ENCODE measurements around the gene CDH23.

The CDH23 gene

DNA sequence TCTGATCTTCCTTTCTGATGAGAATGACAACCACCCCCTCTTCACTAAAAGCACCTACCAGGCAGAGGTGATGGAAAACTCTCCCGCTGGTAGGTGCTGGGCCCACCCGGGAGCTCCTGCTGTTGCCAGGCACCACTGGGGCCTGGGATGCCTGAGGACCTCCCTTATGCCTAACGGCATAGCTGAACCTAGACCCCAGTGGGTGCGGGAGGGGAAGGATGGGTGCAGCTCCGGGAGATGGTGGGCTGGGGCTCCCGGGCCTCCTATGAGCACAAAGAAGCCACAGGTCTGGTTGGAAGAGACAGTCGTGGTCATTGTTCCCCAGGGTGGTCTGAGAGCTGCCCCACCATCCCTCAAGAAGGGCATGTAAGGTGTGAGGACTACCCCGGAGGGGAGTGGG is 392.2 kb downstream of the CDH23 start:
- no peak for DNase-seq

GRCh38 chr10:71789871-71790270 is 393.2 kb downstream of the CDH23 start:
- no peak for DNase-seq

DNA sequence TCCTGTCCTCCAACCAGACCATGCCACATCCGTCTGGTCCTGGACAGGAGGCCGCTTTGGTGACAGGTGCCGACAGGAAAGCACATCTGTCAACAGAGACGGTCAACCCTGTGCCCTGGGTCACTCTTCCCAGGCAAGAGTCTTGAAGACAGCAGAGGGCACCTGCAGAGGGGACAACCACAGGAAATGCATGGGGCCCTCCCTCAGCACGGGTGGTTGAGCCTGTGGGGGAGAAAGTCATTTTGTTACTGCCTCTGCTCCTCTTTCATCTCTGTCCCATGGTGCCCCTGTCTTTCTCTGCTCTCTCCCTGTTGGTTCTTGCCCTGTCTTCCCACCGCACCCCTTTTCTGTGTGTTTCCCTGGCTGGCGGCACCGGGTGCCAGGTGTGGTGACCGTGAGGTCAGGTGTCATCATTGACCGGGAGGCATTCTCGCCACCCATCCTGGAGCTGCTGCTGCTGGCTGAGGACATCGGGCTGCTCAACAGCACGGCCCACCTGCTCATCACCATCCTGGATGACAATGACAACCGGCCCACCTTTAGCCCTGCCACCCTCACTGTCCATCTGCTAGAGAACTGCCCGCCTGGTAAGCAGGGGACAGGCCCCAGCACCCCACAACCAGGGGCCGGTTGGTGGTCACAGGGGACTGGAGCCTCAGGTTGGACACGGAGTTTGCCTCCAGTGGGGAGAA is 394.2 kb downstream of the CDH23 start:
- no peak for DNase-seq

DNA sequence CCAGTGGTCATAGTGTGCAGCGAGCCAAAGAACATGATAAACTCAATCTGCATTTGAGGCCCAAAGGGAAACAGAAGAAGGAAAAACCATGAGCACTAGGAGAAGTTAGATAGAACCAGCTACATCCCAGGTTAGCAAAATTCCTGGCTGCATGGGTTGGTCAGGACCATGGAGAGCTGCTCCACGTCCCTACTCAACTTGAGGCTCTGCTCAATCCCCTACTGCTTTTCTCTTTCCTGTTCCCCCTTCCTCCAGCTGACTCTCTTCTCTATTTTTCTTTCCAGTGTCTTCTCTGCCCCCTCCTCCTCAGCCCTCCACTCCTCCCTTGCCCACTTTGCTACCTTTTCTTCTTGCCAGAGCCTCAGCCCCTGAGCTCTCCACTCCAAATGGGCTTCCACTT is 398.5 kb downstream of the CDH23 start:
- no peak for DNase-seq

- DNase-seq, result no peak
Measured at GRCh38 chr10:71796749-71797405, 400.2 kb downstream of the CDH23 start.

GRCh38 chr10:71797533-71798307 is 401.0 kb downstream of the CDH23 start:
- no peak for DNase-seq

GRCh38 chr10:71798308-71798624 is 401.5 kb downstream of the CDH23 start:
- no peak for DNase-seq

GRCh38 chr10:71799112-71799511 is 402.4 kb downstream of the CDH23 start:
- no peak for DNase-seq

DNA sequence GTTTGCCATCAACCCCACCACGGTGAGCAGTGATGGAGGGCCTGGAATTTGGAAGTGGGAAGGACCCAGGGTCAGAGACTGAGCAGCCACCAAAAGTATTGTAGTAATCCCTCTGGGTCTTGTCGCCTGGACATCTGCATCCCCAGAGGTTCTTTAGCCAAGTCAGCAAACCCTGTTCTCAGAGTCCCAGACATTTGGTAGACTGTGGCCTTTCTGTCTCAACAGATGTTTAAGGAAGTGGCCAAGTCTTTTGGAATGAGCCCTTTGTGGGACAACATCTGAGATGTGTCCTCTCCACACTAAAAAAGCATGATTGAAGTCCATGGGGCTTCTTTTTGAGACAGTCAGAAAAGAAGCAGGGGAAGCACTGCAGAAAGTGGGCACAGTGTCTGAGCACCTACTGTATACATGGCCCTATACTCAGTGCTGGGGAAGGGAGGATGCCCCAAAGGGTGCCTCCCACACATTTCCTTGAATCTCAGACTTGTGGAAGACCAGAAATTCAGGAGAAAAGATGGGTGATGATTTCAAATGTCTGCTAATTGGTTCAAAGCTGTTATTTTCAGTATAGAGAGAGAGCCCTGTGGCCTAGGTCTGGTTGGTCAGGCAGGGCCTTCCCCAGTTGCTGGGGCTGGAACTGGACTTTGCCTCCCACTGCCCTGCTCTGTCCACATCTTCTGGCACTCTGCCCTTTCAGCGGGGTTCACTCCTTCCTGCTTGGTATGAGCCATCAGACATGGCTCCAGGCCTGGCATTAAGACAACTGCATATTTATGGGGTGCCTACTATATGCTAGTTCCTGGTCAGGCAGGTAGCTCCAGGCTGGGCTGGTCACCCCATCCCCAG is 403.1 kb downstream of the CDH23 start:
- DNase-seq, result no peak

- no peak for DNase-seq
Measured at GRCh38 chr10:71801361-71801760, 404.6 kb downstream of the CDH23 start.

GRCh38 chr10:71802235-71802634 is 405.5 kb downstream of the CDH23 start:
- no peak for DNase-seq

- DNase-seq, result no peak
Measured at GRCh38 chr10:71802715-71803488, 406.2 kb downstream of the CDH23 start.

DNA sequence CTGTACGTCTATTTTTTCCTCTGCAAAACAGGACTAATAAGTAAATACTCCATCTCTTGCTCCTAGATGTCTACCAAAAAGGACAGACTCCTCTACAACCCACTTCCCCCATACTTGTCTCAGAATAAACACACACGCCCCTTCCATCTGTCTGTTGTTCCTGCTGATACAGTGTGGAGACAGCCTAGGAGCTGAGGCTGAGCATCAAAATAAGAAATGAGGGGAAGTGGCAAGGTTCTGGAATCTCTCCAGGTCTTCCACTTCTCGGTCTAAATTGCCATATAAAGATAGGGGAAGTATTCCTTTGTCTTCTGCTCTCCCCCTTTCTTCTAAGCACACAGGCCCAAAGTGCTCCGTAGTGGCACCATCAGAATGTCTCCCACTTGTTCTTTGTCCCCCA is 407.4 kb downstream of the CDH23 start:
- DNase-seq, result no peak

GRCh38 chr10:71805776-71806703 is 409.3 kb downstream of the CDH23 start:
- DNase-seq, result no peak

GRCh38 chr10:71806704-71807556 is 410.2 kb downstream of the CDH23 start:
- DNase-seq, result no peak

DNA sequence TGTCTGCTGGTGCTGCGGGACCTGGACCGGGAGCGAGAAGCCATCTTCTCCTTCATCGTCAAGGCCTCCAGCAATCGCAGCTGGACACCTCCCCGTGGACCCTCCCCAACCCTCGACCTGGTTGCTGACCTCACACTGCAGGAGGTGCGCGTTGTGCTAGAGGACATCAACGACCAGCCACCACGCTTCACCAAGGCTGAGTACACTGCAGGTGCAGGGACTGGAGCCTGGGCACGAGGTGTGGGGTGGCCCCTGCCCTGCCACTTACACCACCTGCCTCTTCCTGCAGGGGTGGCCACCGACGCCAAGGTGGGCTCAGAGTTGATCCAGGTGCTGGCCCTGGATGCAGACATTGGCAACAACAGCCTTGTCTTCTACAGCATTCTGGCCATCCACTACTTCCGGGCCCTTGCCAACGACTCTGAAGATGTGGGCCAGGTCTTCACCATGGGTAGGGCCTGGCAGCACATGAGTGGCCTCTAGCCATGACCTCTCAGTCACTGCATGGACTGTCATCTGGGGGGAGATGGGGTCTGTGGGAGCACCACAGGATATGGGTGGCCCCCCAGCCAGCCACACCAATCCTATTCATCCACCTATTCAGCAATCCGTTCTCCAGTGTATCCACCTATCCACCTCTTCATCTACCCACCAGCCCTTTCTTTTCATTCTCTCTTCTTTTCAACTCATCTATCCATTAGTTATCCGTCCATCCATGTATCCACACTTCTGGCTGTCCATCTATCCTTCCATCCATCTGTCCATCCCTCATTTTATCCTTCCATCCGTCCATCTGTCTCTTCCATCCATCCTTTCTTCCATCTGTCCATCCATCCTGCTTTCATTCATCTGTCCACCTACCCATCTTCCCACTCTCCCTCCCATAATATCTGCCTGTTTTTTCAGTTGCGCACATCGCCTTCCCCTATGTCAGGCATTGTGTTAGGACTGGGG is 411.1 kb downstream of the CDH23 start:
- DNase-seq, result no peak

GRCh38 chr10:71809628-71810027 is 412.9 kb downstream of the CDH23 start:
- DNase-seq, result no peak

DNA sequence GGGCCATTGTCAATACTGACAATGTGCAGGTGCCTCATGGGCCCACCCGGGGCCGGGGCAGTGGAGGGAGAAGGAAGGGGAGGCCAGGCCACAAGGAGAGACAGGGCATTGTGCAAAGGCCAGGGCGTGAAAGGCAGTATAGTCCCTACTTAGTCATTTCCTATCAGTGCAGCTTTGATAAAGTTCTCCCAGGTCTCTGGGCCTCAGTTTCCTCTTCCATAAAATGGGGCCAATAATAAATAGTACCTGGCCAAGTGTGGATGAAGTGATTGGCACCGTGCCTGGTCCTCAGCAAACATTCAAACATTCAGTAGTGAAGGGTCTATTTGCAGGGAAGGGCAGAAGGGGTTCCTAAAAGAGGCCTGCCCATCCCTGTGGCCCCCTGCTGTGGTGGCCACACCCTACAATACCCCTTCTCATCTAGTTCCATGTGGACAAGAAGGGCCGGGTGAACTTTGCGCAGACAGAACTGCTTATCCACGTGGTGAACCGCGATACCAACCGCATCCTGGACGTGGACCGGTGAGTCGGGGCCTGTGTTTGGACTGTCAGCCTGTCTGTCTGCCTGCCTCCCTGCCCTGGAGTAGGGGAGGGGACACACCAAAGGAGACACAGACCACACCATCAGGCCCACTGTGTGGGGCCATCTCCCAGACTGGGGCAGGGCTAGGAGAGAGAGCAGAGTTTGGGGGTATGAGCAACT is 413.5 kb downstream of the CDH23 start:
- no peak for DNase-seq
